Measurements from ENCODE around the gene GPRIN1.

Gene GPRIN1

GRCh38 chr5:176597417-176598389 lies 12.3 kb downstream of the GPRIN1 start:
- Histone ChIP-seq H3K27me3 (ENCODE audit: control insufficient read depth, low read length) (no peaks in the 10 kb centered on the region), H3K9me3 (ENCODE audit: control insufficient read depth, insufficient read depth, low read length) (peaks cover under 1% of the 10 kb centered on the region; the same call in 1 of the 2 replicates), H3F3A (ENCODE audit: control insufficient read depth, insufficient read depth) (no peaks in the 10 kb centered on the region), H4K20me1 (ENCODE audit: control insufficient read depth, insufficient read depth, low read depth, low read length) (no peaks in the 10 kb centered on the region), H3K4me3 (ENCODE audit: low read length) (no peak overlapping the region), H3K9me2 (replicated peaks; ENCODE audit: control insufficient read depth, low read length) (no peaks in the 10 kb centered on the region), H3K4me2 (ENCODE audit: low read length) (no peak overlapping the region), H3K79me2 (ENCODE audit: control insufficient read depth, low read length) (no peaks in the 10 kb centered on the region), H3K36me3 (ENCODE audit: control insufficient read depth, low read length) (peaks cover 9% of the 10 kb centered on the region), H3K4me1 (ENCODE audit: control insufficient read depth, low read length) (no peaks in the 10 kb centered on the region), H3K27ac (ENCODE audit: low read depth, low read length) (no peak overlapping the region)
- TF ChIP-seq CTCF (IDR thresholded peaks at IDR 0.05; ENCODE audit: low read depth, low read length, poor library complexity, severe bottlenecking) (no peak), EZH2phosphoT487 (IDR thresholded peaks at IDR 0.05; ENCODE audit: borderline replicate concordance, low read length) (no peak)

- H4K20me1 ChIP-seq (ENCODE audit: control insufficient read depth, insufficient read depth, low read depth, low read length), result no peaks in the 10 kb centered on the region
- H3K9me2 ChIP-seq (replicated peaks; ENCODE audit: control insufficient read depth, low read length), result no peaks in the 10 kb centered on the region
- 0 out of 2 replicates have a peak overlapping the region, but pooled peaks have one; percentile 26 for H3K4me3 ChIP-seq (ENCODE audit: low read length)
- peaks cover 17% of the 10 kb centered on the region for H3K36me3 ChIP-seq (ENCODE audit: control insufficient read depth, low read length)
- TF ChIP-seq CTCF (IDR thresholded peaks at IDR 0.05; ENCODE audit: low read depth, low read length, poor library complexity, severe bottlenecking) (no peak), EZH2phosphoT487 (IDR thresholded peaks at IDR 0.05; ENCODE audit: borderline replicate concordance, low read length) (no peak)
- no peak overlapping the region for H3K27ac ChIP-seq (ENCODE audit: low read depth, low read length)
- H3K79me2 ChIP-seq (ENCODE audit: control insufficient read depth, low read length), result no peaks in the 10 kb centered on the region
- peaks cover 4% of the 10 kb centered on the region; the same call in 1 of the 2 replicates for H3F3A ChIP-seq (ENCODE audit: control insufficient read depth, insufficient read depth)
- H3K27me3 ChIP-seq (ENCODE audit: control insufficient read depth, low read length), result no peaks in the 10 kb centered on the region
- H3K9me3 ChIP-seq (ENCODE audit: control insufficient read depth, insufficient read depth, low read length), result peaks cover 9% of the 10 kb centered on the region; the same call in 1 of the 2 replicates
- peak overlapping the region; percentile 41 for H3K4me2 ChIP-seq (ENCODE audit: low read length)
- H3K4me1 ChIP-seq (ENCODE audit: control insufficient read depth, low read length), result no peaks in the 10 kb centered on the region
Observed at GRCh38 chr5:176596689-176597416, 13.1 kb downstream of the GPRIN1 start.

GRCh38 chr5:176596069-176596644 lies 13.8 kb downstream of the GPRIN1 start:
- H3K27me3 ChIP-seq (ENCODE audit: control insufficient read depth, low read length), result no peaks in the 10 kb centered on the region
- TF ChIP-seq CTCF (IDR thresholded peaks at IDR 0.05; ENCODE audit: low read depth, low read length, poor library complexity, severe bottlenecking), result no peak
- TF ChIP-seq EZH2phosphoT487 (IDR thresholded peaks at IDR 0.05; ENCODE audit: borderline replicate concordance, low read length), result no peak
- no peaks in the 10 kb centered on the region for H3K9me2 ChIP-seq (replicated peaks; ENCODE audit: control insufficient read depth, low read length)
- no peaks in the 10 kb centered on the region for H4K20me1 ChIP-seq (ENCODE audit: control insufficient read depth, insufficient read depth, low read depth, low read length)
- no peak overlapping the region for H3K4me3 ChIP-seq (ENCODE audit: low read length)
- H3K27ac ChIP-seq (ENCODE audit: low read depth, low read length), result no peak overlapping the region
- H3K9me3 ChIP-seq (ENCODE audit: control insufficient read depth, insufficient read depth, low read length), result peaks cover 12% of the 10 kb centered on the region; the same call in 1 of the 2 replicates
- peaks cover 17% of the 10 kb centered on the region for H3K36me3 ChIP-seq (ENCODE audit: control insufficient read depth, low read length)
- H3K4me1 ChIP-seq (ENCODE audit: control insufficient read depth, low read length), result no peaks in the 10 kb centered on the region
- H3K79me2 ChIP-seq (ENCODE audit: control insufficient read depth, low read length), result no peaks in the 10 kb centered on the region
- H3F3A ChIP-seq (ENCODE audit: control insufficient read depth, insufficient read depth), result peaks cover 4% of the 10 kb centered on the region; the same call in 1 of the 2 replicates
- H3K4me2 ChIP-seq (ENCODE audit: low read length), result peak overlapping the region; percentile 10; the same call in 1 of the 2 replicates

Measured in DOHH2 (cell line).